Measurements from ENCODE around the gene LMTK3.

Gene LMTK3

DNA sequence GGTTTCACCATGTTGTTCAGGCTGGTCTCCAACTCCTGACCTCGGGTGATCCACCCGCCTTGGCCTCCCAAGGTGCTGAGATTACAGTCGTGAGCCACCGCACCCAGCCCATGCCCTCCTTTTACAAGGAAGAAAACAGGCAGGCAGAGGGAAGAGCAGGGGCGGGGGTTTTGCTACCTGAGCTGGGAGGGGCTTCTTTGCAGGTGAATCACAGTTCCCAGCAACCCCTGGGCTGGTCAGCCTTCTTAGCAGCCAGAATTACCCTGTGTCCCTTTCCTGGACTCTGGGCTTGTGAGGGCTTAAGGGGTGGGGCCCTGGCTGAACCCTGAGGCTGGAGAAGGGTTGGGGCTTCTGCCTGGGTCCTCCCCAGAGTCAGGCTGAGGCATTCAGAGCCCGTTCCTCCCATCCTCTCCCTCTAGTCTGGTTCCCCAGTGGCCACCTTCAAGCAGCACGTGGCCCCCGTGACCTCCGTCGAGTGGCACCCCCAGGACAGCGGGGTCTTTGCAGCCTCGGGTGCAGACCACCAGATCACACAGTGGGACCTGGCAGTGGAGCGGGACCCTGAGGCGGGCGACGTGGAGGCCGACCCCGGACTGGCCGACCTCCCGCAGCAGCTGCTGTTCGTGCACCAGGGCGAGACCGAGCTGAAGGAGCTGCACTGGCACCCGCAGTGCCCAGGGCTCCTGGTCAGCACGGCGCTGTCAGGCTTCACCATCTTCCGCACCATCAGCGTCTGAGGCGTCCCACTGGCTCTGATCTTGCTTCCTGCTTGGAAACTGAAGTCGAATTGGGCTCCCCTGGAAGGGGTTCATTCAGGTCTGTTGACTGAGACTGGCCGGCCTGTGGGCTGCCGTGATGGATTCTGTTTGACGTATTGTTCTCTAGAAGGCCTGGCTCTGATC lies 59.1 kb downstream of the LMTK3 start:
- DNase-seq (ENCODE audit: low read depth in 1 of 2, low spot score in 1 of 2) = no peak

DNA sequence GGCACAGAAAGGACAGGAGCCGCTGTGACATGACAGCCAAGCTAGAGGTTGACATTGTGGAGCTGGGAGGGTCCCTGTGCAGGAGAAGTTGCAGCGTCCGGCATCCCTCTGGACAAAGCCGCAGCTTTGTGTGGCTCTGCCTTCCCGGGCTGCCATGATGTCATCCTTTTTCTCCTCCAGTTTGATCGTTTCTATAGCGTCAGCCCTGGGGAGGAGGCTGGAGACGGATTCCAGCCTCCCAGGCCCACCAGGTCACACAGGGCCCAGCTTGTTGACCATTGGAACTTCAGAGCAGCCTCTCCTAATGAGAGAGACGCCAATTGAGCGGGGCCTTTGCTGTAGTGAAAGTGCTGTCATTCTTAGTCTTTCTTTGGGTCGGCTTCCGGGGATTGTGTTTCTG lies 60.0 kb downstream of the LMTK3 start:
- DNase-seq (ENCODE audit: low read depth in 1 of 2, low spot score in 1 of 2) = no peak

DNA sequence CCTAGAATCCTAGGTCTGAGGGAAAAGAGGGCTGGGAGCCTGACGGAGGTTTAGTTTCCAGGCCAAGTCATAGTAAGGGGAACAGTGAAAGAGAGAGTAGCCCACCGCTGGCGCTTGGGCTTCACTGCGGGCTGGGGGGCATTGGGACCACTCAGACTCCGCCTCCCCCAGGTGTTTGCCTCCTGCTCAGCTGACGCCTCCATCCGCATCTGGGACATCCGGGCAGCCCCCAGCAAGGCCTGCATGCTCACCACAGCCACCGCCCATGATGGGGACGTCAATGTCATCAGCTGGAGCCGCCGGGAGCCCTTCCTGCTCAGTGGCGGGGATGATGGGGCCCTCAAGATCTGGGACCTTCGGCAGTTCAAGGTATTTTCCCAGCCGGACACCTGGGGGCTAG lies 60.8 kb downstream of the LMTK3 start:
- DNase-seq (ENCODE audit: low read depth in 1 of 2, low spot score in 1 of 2) = no peak

DNA sequence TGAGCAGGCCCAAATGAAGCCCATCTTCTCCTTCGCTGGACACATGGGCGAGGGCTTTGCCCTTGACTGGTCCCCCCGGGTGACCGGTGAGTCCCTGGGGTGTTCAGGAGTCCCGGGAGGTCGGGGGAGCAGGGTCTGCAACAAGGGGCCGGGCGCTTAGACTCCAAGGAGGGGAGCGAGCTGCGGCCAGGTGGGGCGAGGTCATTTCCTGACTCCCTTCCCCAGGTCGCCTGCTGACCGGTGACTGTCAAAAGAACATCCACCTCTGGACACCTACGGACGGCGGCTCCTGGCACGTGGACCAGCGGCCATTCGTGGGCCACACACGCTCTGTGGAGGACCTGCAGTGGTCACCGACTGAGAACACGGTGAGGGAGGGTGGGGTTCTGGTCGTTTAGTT lies 61.2 kb downstream of the LMTK3 start:
- no peak for DNase-seq (ENCODE audit: low read depth in 1 of 2, low spot score in 1 of 2)

DNA sequence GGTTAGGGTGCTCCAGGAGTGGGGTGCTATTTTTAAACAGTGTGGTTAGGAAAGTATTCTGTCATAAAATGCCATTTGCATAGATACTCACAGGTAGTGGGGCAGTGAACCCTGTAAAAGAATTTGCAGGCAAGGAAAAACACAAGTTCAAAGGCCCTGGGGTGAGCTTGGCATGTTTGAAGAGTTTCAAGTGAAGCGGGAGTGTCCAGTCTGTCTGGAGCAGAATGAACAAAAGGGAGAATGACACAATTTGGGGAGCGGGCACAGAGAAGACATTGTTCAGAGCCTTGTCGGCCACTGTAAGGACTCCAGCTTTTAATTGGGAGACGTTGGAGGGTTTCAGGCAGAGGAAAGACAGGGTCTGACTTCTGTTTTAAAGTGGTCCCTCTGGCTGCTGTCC lies 63.1 kb downstream of the LMTK3 start:
- DNase-seq (ENCODE audit: low read depth in 1 of 2, low spot score in 1 of 2) = no peak

DNA sequence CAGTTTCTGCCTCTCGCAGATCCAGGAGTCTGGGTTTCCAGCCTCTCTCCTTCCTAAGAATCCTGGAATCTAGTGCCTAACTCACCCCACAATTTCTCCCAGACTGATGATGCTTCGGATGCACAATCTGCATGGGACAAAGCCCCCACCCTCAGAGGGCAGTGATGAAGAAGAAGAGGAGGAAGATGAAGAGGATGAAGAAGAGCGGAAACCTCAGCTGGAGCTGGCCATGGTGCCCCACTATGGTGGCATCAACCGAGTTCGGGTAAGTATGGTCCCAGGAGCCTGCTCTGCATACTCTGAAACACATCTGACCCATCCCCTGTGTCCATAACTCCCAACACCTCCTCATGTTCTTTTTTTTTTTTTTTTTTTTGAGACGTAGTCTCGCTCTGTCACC lies 65.1 kb downstream of the LMTK3 start:
- DNase-seq (ENCODE audit: low read depth in 1 of 2, low spot score in 1 of 2) = no peak

DNA sequence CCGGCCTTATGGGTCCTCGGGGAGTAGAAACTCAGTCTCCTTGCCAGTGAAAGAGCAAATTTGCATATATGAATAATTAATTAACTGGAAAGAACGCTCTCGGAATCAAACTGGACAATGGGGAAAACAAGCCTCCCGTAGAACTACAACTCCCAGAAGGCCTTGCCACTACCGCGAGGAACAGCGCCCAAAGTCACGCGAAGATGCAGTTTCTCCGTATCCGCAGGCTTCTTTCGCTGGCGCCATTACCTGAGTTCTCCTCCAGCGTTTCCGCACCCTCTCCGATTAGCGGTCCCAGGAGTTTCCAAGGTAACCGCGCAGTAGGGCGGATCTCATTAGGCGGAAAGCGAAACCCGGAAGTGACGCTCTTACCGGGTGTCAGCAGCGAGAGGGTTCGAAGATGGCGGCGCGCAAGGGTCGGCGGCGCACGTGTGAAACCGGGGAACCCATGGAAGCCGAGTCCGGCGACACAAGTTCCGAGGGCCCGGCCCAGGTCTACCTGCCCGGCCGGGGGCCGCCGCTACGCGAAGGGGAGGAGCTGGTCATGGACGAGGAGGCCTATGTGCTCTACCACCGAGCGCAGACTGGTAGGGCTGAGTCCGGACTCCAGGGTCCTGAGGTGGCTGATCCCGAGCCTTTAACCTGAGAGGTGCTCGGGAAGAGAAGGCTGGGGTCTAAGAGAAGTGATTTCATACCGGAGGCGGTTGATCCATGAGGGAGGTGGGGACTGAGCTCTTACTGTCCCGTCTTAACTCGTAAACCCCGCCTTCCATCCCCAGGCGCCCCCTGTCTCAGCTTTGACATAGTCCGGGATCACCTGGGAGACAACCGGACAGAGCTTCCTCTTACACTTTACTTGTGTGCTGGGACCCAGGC lies 65.8 kb downstream of the LMTK3 start, which contains the start of gene GRWD1:
TSS of gene GRWD1 (plus strand) at position 378 of the 876 bp plus-strand sequence. CDS start at position 401, 23 bp downstream.
- DNase-seq (ENCODE audit: low read depth in 1 of 2, low spot score in 1 of 2) = peak; percentile 83 to 96

DNA sequence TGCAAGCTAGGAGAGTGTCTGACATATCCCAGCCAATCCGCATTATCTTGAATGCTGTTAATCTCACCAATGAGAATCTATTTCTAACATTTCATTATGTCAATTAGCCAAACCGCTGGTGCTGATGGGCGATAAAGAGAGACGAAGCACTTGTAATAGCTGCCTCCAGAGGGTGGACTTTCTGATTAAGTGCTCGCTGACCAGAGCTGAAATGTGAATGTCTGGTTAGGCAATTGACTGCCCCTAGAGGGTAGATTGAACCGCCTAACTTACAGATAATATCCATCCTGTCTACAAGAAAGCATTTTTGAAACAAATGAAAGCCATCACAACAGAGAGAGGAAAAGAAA lies 66.4 kb downstream of the LMTK3 start:
- DNase-seq (ENCODE audit: low read depth in 1 of 2, low spot score in 1 of 2) = no peak

DNA sequence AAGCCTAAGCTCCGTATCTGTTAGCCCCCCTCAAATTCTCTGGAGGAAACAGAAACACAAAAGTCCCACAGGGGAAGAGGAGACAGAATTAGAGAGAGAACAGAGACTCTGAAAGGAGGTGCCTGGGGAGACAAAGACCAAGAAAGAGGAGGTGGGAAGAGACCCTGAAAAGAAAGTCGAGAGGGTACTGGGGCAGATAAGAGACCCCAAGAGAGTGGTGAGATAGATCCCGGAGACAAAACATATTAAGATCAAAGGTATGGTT lies 66.8 kb downstream of the LMTK3 start:
- DNase-seq (ENCODE audit: low read depth in 1 of 2, low spot score in 1 of 2) = no peak

DNA sequence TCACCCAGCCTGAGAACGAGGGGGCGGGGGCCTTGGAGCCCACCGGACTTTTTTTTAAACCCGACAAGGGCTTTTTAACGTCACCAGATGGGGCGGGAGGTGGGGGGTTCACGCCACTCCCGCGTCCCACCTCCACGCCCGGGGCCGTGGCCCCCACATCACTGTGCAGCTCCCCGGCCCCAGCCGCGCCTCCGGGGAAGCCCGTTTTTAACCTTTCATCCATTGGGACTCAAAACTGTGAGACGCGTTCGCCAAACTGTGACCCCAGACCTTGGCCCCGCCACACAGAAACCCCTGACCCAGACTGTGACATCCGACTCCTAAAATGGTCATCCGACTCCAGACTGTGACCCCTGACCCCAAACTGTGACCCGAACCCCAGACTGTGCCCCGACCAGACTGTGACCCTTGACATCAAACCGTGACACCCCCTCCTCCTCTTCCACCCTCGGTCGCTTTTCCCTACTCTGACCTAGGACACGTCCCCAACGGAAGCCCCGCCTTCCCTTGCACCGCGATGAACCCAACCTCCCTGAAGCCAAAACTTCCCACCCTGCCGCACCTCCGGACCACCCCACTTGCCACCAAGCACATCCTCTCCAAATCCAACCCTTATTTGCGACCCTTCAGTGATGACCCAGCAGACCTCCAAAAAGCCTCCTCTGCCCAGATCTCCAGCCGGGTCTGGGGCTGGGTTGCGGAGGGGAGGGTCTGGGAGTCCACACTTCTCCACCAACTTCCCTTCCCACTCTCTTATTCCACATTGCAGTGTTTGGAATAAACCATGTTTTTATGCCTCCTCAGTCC lies 67.3 kb downstream of the LMTK3 start:
- no peak for DNase-seq (ENCODE audit: low read depth in 1 of 2, low spot score in 1 of 2)

DNA sequence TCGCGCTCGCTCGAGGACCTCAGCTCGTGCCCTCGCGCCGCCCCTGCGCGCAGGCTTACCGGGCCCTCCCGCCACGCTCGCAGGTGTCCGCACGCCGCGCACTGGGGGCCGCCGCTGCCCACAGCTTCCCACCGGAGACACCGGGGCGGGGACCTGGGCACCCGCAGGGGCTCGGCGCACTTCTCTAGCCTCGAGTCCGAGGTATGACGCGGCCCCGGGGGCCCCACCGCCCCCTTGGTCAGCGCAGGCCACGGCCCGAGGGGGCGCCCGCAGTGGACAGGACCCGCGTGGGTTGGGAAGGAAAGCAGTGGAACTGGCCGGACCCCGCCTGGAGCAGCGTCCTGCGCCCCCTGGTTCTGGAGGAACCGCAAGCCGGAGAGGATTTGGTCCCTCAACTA lies 67.9 kb downstream of the LMTK3 start:
- no peak for DNase-seq (ENCODE audit: low read depth in 1 of 2, low spot score in 1 of 2)

DNA sequence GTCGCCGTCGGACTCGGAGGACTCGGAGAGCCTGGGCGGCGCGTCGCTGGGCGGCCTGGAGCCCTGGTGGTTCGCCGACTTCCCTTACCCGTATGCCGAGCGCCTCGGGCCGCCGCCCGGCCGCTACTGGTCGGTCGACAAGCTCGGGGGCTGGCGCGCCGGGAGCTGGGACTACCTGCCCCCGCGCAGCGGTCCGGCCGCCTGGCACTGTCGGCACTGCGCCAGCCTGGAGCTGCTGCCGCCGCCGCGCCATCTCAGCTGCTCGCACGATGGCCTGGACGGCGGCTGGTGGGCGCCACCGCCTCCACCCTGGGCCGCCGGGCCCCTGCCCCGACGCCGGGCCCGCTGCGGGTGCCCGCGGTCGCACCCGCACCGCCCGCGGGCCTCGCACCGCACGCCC lies 68.4 kb downstream of the LMTK3 start:
- DNase-seq (ENCODE audit: low read depth in 1 of 2, low spot score in 1 of 2) = no peak

DNA sequence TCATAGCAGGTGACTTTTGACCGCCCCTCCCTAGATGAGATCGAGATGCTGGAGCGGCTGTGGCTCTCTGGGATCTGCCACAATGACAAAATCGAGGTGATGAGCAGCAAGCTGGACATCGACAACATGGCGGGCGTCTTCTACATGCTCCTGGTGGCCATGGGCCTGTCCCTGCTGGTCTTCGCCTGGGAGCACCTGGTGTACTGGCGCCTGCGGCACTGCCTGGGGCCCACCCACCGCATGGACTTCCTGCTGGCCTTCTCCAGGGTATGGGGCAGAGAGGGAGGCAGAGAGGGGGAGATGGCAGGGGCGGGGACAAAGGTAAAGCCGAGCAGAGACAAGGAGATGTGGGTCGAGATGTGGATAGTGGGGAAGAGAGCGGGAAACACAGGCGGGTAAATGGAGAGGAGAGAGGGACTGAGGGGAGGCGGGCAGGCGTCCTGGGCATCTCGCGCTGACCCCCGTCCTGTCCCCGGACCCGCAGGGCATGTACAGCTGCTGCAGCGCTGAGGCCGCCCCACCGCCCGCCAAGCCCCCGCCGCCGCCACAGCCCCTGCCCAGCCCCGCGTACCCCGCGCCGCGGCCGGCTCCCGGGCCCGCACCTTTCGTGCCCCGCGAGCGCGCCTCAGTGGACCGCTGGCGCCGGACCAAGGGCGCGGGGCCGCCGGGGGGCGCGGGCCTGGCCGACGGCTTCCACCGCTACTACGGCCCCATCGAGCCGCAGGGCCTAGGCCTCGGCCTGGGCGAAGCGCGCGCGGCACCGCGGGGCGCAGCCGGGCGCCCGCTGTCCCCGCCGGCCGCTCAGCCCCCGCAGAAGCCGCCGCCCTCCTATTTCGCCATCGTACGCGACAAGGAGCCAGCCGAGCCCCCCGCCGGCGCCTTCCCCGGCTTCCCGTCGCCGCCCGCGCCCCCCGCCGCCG lies 69.3 kb downstream of the LMTK3 start:
- DNase-seq (ENCODE audit: low read depth in 1 of 2, low spot score in 1 of 2) = no peak

DNA sequence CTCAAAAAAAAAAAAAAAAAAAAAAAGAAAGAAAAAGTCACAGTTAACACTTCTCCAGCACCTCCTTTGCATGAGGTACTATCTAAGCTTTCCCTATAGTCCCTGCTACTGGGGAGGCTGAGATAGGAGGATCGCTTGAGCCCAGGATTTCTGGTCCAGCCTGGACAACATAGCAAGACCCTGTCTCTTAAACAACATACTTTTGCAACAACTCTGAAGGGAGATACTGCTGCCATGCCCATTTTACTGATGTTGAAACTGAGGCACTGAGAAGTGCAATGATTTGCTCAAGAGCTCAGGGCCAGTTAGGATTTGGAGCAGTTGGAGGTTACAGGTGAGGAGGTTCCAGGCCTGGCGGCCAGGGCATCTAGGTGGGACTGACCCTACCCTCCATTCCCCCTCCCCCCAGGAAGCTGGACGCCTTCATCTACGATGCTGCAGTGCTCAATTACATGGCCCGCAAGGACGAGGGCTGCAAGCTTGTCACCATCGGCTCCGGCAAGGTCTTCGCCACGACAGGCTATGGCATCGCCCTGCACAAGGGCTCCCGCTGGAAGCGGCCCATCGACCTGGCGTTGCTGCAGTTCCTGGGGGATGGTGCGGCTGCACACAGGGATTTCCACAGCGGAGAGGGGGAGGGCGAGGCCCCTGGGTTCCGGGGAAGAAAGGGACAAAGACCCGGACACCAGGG lies 70.1 kb downstream of the LMTK3 start:
- no peak for DNase-seq (ENCODE audit: low read depth in 1 of 2, low spot score in 1 of 2)

DNA sequence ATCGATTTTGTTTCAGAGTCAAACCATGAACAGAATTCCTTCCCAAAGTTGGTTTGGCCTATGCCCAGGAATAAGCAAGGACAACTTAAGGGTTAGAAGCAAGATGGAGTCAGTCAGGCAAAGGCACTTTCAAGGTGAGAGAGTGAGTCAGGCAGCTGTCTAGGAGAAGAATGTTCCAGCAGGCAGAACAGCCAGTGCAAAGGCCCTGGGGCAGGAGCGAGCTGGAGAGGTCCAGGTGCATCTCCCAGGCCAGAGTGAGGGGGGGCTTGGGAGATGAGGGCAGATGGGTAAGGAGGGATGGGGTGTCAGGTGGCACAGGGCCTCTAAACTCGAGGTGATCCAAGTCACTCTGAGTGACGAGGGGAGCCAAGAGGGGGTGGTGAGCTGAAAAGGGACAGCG lies 75.0 kb downstream of the LMTK3 start:
- no peak for DNase-seq (ENCODE audit: low read depth in 1 of 2, low spot score in 1 of 2)
